ENCODE data around the gene AR. TPM values are rescaled to one million over a fixed set of nuclear protein-coding genes. Genes with fewer than 3 reads are reported as not detected.

The AR gene
- total RNA-seq, 1 donor from 2014 or later: 20.2 TPM

DNA sequence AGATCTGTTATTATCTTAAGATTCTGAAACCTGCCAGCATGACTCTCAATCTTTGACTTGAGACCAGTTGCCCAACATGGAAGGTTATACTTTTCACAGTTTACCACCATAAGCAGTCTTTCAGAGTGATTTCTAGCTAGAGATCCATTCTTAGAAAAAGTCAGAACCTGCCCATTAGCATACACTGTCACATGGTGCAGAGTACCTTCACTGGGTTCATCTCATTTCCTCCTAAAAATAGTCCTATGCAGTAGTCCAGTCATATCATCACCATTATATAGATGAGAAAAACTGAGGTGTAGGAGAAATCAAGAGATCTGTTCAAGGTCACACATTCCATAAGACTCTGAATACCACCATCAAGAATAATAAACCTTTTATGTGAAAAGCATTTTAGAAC, 153.6 kb downstream of the AR start:
- H3K9me3 Mint-ChIP-seq (ENCODE audit: unreplicated experiment): no peaks in the 10 kb centered on the region

DNA sequence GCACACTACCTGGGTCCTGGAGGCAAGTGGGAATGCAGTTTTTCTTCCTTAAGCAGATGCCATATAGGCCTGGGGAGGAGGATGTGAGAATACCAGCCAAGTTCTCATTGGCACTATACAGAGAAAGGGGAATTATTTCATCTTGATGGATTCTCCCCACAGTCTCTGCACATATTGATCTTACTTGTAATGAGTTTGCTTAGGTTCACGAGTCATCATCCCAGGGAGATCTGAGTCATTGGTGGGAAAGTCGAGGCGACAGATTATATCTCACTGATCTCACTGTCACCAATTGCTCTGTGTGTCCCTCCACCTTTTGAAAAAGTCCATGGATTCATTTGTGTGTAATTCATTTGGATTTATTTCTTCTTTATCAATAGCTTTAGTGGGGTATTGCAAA, 156.8 kb downstream of the AR start:
- no peak overlapping the region for H3K4me3 Mint-ChIP-seq (ENCODE audit: unreplicated experiment)
- TF ChIP-seq, protein P1, sequence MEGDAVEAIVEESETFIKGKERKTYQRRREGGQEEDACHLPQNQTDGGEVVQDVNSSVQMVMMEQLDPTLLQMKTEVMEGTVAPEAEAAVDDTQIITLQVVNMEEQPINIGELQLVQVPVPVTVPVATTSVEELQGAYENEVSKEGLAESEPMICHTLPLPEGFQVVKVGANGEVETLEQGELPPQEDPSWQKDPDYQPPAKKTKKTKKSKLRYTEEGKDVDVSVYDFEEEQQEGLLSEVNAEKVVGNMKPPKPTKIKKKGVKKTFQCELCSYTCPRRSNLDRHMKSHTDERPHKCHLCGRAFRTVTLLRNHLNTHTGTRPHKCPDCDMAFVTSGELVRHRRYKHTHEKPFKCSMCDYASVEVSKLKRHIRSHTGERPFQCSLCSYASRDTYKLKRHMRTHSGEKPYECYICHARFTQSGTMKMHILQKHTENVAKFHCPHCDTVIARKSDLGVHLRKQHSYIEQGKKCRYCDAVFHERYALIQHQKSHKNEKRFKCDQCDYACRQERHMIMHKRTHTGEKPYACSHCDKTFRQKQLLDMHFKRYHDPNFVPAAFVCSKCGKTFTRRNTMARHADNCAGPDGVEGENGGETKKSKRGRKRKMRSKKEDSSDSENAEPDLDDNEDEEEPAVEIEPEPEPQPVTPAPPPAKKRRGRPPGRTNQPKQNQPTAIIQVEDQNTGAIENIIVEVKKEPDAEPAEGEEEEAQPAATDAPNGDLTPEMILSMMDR (IDR thresholded peaks at IDR 0.05; ENCODE audit: unreplicated experiment): no peak
- no peaks in the 10 kb centered on the region for H3K9me3 Mint-ChIP-seq (ENCODE audit: unreplicated experiment)
- no peaks in the 10 kb centered on the region for H3K4me1 Mint-ChIP-seq (ENCODE audit: unreplicated experiment)
- no peak for DNase-seq (ENCODE audit: low spot score)
- H3K27ac Mint-ChIP-seq (ENCODE audit: unreplicated experiment): no peak overlapping the region
- peaks cover 3% of the 10 kb centered on the region for H3K36me3 Mint-ChIP-seq (ENCODE audit: low read depth, unreplicated experiment)
- no peaks in the 10 kb centered on the region for H3K27me3 Mint-ChIP-seq (ENCODE audit: unreplicated experiment)

More for the DNA sequence above, 153.6 kb downstream of the AR start:
- Mint-ChIP-seq H3K4me1 (ENCODE audit: unreplicated experiment) (no peaks in the 10 kb centered on the region), H3K27ac (ENCODE audit: unreplicated experiment) (no peak overlapping the region), H3K36me3 (ENCODE audit: low read depth, unreplicated experiment) (peaks cover 3% of the 10 kb centered on the region), H3K4me3 (ENCODE audit: unreplicated experiment) (no peak overlapping the region), H3K27me3 (ENCODE audit: unreplicated experiment) (no peaks in the 10 kb centered on the region)
- DNase-seq (ENCODE audit: low spot score): no peak
- TF ChIP-seq, protein P1 (IDR thresholded peaks at IDR 0.05; ENCODE audit: unreplicated experiment): no peak

DNA sequence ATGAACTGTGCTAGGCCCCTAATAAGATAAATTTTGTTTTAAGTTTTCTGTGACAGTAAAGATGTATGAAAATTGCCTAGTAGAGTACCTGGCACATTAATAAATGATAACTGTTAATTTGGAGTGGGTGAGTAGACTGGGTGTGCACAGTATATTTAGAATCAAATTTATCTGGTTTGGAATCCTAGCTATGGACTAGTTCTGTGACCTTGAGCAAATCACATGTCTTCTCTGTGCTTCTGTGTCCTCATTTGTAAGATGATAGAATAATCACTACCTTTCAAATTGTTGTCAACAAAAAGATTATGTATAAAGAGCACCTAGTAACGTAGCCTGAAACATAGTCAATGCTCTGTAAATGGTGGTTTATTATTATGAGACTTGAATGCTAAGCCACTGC, 170.2 kb downstream of the AR start:
- Mint-ChIP-seq H3K4me1 (ENCODE audit: unreplicated experiment) (no peaks in the 10 kb centered on the region), H3K36me3 (ENCODE audit: low read depth, unreplicated experiment) (peaks cover 30% of the 10 kb centered on the region), H3K27ac (ENCODE audit: unreplicated experiment) (no peak overlapping the region), H3K9me3 (ENCODE audit: unreplicated experiment) (no peaks in the 10 kb centered on the region), H3K27me3 (ENCODE audit: unreplicated experiment) (no peaks in the 10 kb centered on the region), H3K4me3 (ENCODE audit: unreplicated experiment) (no peak overlapping the region)
- TF ChIP-seq, protein P1 (IDR thresholded peaks at IDR 0.05; ENCODE audit: unreplicated experiment): no peak
- DNase-seq (ENCODE audit: low spot score): no peak

DNA sequence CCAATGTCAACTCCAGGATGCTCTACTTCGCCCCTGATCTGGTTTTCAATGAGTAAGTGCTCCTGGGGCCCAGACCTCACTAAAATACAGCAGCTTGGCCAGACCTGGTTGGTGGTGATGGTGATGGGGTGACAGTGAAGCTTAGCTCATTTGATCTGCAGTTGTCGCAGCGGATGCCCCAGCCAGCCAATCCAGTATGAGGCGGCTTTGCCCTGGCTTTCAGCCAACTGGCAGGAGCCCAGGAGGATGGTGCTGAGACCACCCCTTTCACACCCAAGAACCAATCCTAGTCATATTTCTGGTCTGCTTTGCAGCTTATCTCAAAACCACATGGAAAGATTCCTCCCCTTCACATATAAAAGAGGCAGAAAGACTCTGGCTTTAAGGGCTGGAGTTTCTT, 173.8 kb downstream of the AR start:
- H3K27ac Mint-ChIP-seq (ENCODE audit: unreplicated experiment): no peak overlapping the region
- no peaks in the 10 kb centered on the region for H3K9me3 Mint-ChIP-seq (ENCODE audit: unreplicated experiment)
- H3K4me1 Mint-ChIP-seq (ENCODE audit: unreplicated experiment): peaks cover 26% of the 10 kb centered on the region
- no peak overlapping the region for H3K4me3 Mint-ChIP-seq (ENCODE audit: unreplicated experiment)
- DNase-seq (ENCODE audit: low spot score): no peak
- H3K36me3 Mint-ChIP-seq (ENCODE audit: low read depth, unreplicated experiment): peaks cover 32% of the 10 kb centered on the region
- H3K27me3 Mint-ChIP-seq (ENCODE audit: unreplicated experiment): no peaks in the 10 kb centered on the region
- TF ChIP-seq, protein P1 (IDR thresholded peaks at IDR 0.05; ENCODE audit: unreplicated experiment): no peak

DNA sequence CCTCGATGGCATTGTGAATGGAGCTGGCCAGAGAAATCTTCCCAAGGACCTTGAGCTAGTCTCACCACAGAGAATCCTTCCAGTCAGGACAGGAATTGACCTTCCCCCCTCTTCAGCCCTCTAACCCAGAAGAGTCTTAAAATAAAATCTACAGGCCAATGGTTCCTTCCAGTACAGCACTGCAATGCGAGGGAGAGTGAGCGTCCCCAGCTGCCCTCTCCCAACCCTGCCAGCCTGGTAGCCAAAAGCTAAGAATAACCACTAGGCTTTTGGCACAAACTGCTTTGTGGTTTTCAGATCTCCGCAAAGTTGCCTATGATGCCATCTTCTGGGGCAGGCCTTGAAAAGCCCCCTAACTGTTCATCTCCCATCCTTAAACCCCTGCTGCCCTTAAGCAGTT, 175.1 kb downstream of the AR start:
- TF ChIP-seq, protein P1 (IDR thresholded peaks at IDR 0.05; ENCODE audit: unreplicated experiment): no peak
- H3K36me3 Mint-ChIP-seq (ENCODE audit: low read depth, unreplicated experiment): peaks cover 42% of the 10 kb centered on the region
- peaks cover 32% of the 10 kb centered on the region for H3K4me1 Mint-ChIP-seq (ENCODE audit: unreplicated experiment)
- H3K27ac Mint-ChIP-seq (ENCODE audit: unreplicated experiment): no peak overlapping the region
- no peaks in the 10 kb centered on the region for H3K27me3 Mint-ChIP-seq (ENCODE audit: unreplicated experiment)
- no peaks in the 10 kb centered on the region for H3K9me3 Mint-ChIP-seq (ENCODE audit: unreplicated experiment)
- DNase-seq (ENCODE audit: low spot score): no peak
- no peak overlapping the region for H3K4me3 Mint-ChIP-seq (ENCODE audit: unreplicated experiment)

Measured in endothelial cell (in vitro differentiated cells).